ENCODE data around the gene CD36.

- TF ChIP-seq, protein P1, sequence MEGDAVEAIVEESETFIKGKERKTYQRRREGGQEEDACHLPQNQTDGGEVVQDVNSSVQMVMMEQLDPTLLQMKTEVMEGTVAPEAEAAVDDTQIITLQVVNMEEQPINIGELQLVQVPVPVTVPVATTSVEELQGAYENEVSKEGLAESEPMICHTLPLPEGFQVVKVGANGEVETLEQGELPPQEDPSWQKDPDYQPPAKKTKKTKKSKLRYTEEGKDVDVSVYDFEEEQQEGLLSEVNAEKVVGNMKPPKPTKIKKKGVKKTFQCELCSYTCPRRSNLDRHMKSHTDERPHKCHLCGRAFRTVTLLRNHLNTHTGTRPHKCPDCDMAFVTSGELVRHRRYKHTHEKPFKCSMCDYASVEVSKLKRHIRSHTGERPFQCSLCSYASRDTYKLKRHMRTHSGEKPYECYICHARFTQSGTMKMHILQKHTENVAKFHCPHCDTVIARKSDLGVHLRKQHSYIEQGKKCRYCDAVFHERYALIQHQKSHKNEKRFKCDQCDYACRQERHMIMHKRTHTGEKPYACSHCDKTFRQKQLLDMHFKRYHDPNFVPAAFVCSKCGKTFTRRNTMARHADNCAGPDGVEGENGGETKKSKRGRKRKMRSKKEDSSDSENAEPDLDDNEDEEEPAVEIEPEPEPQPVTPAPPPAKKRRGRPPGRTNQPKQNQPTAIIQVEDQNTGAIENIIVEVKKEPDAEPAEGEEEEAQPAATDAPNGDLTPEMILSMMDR (conservative IDR thresholded peaks at IDR 0.05; ENCODE audit: low read depth in 2 of 2) = no peak
- no peak for TF ChIP-seq EZH2 (IDR thresholded peaks at IDR 0.05; ENCODE audit: low read depth, unreplicated experiment)
- no peak for TF ChIP-seq REST (IDR thresholded peaks at IDR 0.05; ENCODE audit: unreplicated experiment)
- TF ChIP-seq POLR2AphosphoS5 (IDR thresholded peaks at IDR 0.05; ENCODE audit: low read depth) = no peak
- no peak for TF ChIP-seq CREB1 (CRISPR knock-in tag; IDR thresholded peaks at IDR 0.05; ENCODE audit: low read depth)
- no peak for TF ChIP-seq ETS1 (IDR thresholded peaks at IDR 0.05)
- TF ChIP-seq STAT1 (IDR thresholded peaks at IDR 0.05; ENCODE audit: unreplicated experiment) = no peak
These were observed 38.0 kb downstream of the CD36 start for GRCh38 chr7:80676404-80676803.
